Sigmoid colon (tissue), 4 donors: ENCODE data around the gene MMP25.

ENCODE experiments used
- EP300 ChIP-seq, 4 donors: sonication (generic); formaldehyde crosslinking; IDR thresholded peaks; one replicate each; pipeline ENCODE4 v1.6.1; 2017; ENCODE audit warnings: antibody characterized with exemption in 4 of 4
- POLR2A ChIP-seq, 2 donors: fragments of 450-650 bp; IDR thresholded peaks; one replicate each; pipeline ENCODE4 v1.6.1; 2016; ENCODE audit warnings: antibody characterized with exemption in 2 of 2, mild to moderate bottlenecking in 2 of 2, moderate library complexity in 2 of 2
- POLR2AphosphoS5 ChIP-seq, 4 donors: sonication (generic); formaldehyde crosslinking; IDR thresholded peaks; one replicate each; pipeline ENCODE4 v1.6.1; 2017; ENCODE audit warnings: antibody characterized with exemption in 4 of 4
- TF ChIP-seq, protein P1 (sequence below), 4 experiments: fragments of 450-650 bp in 3 of 4; fragments of 200-600 bp in 1 of 4; IDR thresholded peaks; one replicate each; pipeline ENCODE4 v1.5.1; 2016 to 2019; ENCODE audit warnings: antibody characterized with exemption in 4 of 4, mild to moderate bottlenecking in 3 of 4, moderate library complexity in 2 of 4

GRCh38 chr16:3030222-3031212, 15.8 kb upstream of the MMP25 start:
- TF ChIP-seq POLR2A (IDR thresholded peaks at IDR 0.05) = no peak
- TF ChIP-seq, protein P1, sequence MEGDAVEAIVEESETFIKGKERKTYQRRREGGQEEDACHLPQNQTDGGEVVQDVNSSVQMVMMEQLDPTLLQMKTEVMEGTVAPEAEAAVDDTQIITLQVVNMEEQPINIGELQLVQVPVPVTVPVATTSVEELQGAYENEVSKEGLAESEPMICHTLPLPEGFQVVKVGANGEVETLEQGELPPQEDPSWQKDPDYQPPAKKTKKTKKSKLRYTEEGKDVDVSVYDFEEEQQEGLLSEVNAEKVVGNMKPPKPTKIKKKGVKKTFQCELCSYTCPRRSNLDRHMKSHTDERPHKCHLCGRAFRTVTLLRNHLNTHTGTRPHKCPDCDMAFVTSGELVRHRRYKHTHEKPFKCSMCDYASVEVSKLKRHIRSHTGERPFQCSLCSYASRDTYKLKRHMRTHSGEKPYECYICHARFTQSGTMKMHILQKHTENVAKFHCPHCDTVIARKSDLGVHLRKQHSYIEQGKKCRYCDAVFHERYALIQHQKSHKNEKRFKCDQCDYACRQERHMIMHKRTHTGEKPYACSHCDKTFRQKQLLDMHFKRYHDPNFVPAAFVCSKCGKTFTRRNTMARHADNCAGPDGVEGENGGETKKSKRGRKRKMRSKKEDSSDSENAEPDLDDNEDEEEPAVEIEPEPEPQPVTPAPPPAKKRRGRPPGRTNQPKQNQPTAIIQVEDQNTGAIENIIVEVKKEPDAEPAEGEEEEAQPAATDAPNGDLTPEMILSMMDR (IDR thresholded peaks at IDR 0.05) = no peak
- TF ChIP-seq POLR2AphosphoS5 (IDR thresholded peaks at IDR 0.05) = no peak
- no peak for TF ChIP-seq EP300 (IDR thresholded peaks at IDR 0.05)
